Heart right ventricle (tissue), 16 donors: ENCODE results near the gene ALAS1. TPM values are rescaled to one million over a fixed set of nuclear protein-coding genes. Genes with fewer than 3 reads are reported as not detected.

ENCODE experiments used
- ATAC-seq, 8 donors: fragments of 200-7000 bp; cut with Tn5 transposase; one replicate each; pipeline ENCODE4 v1.9.1; 2020; ENCODE audit warnings: mild to moderate bottlenecking in 8 of 8, moderate library complexity in 8 of 8, moderate number of reproducible peaks in 1 of 8
- DNase-seq, 2 donors: peaks; one replicate each; pipeline ENCODE4 v3.0.0-alpha.2; 2020
- H3K27ac ChIP-seq, 10 donors: fragments of 200-600 bp; sonication (generic) in 2 of 10; one replicate each; pipeline versions ENCODE4 v1.5.0 to v1.8.0; 2020 to 2022; ENCODE audit warnings: mild to moderate bottlenecking in 3 of 10
- H3K27me3 ChIP-seq, 7 donors: fragments of 200-600 bp; one replicate each; pipeline ENCODE4 v1.8.0; 2021 to 2022; ENCODE audit warnings: mild to moderate bottlenecking in 2 of 7
- H3K36me3 ChIP-seq, 9 donors: fragments of 200-600 bp; sonication (generic) in 1 of 9; one replicate each; pipeline versions ENCODE4 v1.5.0 to v1.8.0; 2020 to 2022; ENCODE audit warnings: mild to moderate bottlenecking in 2 of 9
- H3K4me1 ChIP-seq, 9 donors: fragments of 200-600 bp; sonication (generic) in 1 of 9; one replicate each; pipeline versions ENCODE4 v1.5.0 to v1.8.0; 2020 to 2022; ENCODE audit warnings: mild to moderate bottlenecking in 4 of 9
- H3K4me3 ChIP-seq, 10 donors: fragments of 200-600 bp; sonication (generic) in 2 of 10; one replicate each; pipeline versions ENCODE4 v1.5.0 to v1.8.0; 2020 to 2022; ENCODE audit warnings: mild to moderate bottlenecking in 7 of 10, moderate library complexity in 2 of 10
- H3K9me3 ChIP-seq, 11 donors: fragments of 200-600 bp in 10 of 11; sonication (generic) in 2 of 11; one replicate each; pipeline versions ENCODE4 v1.5.0 to v1.8.0; 2013 to 2022; ENCODE audit warnings: mild to moderate bottlenecking in 2 of 11, control low read depth in 1 of 11, moderate library complexity in 1 of 11
- CTCF ChIP-seq, 9 donors: fragments of 200-600 bp; sonication (generic) in 2 of 9; IDR thresholded peaks; one replicate each; pipeline versions ENCODE4 v1.5.0 to v1.8.0; 2021 to 2022; ENCODE audit warnings: antibody characterized with exemption in 9 of 9, mild to moderate bottlenecking in 5 of 9, moderate library complexity in 1 of 9
- WGBS, 2 donors: extraction: QIAGEN DNeasy Blood & Tissue Kit; methylation state at CpG; one replicate each; pipeline ENCODE4 v1.1.7; 2013; ENCODE audit warnings: inconsistent platforms in 1 of 2; 5-methylcytosine and 5-hydroxymethylcytosine counted together
- intact Hi-C, 10 donors: fragments of 100-400 bp; cut with DNase I; formaldehyde crosslinking; loops; one replicate each; pipeline versions ENCODE4 v1.11.1 to v1.14.2; 2022
- polyA plus RNA-seq, 2 donors: library from polyadenylated mRNA; stranded (reverse); fragments of 200-250 nt; gene quantifications; one replicate each; pipeline ENCODE4 v1.2.3, GENCODE V29; 2013
- total RNA-seq, 10 donors: library from RNA; stranded (reverse); fragmentation: NEBNext Ultra II Directional in 3 of 10; extraction: Animal tissue kit (Norgen Biotek cat#: 25700) in 3 of 10; gene quantifications; one replicate each; pipeline versions ENCODE4 v1.2.1 to v1.2.4, GENCODE V29; 2021 to 2023
- donor health status: Arrhythmogenic right ventricular cardiomyopathy.
- donor health status: ischemic (EF 13 %, LVEDD 7.1; RV severe dilation, severe dysfunction).
- donor health status: healthy with polysubstance abuse.
- donor health status: DM: no; HTN: yes; CAD: no.
- donor health status: DM: no; HTN: no; CAD: no.
- donor health status: ischemic (EF 25% LVEDD 6.9; RV normal size, moderate dysfunction).
- donor health status: ischemic (EF 25% LVEDD 5.7; RV mildly dilated, moderate dysfunction).
- donor health status: healthy.
- donor health status: DM: yes; HTN: yes; CAD: no.
- donor health status: Ischemic cardiomyopathy.
- donor health status: ischemic (EF 35%, LVEDD 5.7; RV mildly dilated, moderate dysfunction).
- donor health status: nonischemic (EF 11% LVEDD 7.7; RV severe dilation, severe dysfunction).
- donor health status: DM: yes; HTN: yes; CAD: no.
- donor health status: PGD.
- donor health status: ischemic (EF 29% LVEDD 5.4; RV normal size, mild dysfunction).
- donor health status: nonischemic (EF 23%, LVEDD 6.1; RV moderate dilation, normal function).

The ALAS1 gene
- total and polyA plus RNA-seq, 12 donors = 55.2 to 233 (median 176) TPM

GRCh38 chr3:52236424-52236886, 38.5 kb downstream of the ALAS1 start:
- peak overlapping the region; percentile 42 to 96 (median 93) for H3K27ac ChIP-seq
- peaks cover 25 to 85% (median 65%) of the 10 kb centered on the region in 9 donors for H3K4me1 ChIP-seq
- peak in 2 of 8 donors; percentile 18 to 29 for ATAC-seq
- peak overlapping the region in 3 of 10 donors; percentile 92 to 98 (median 95) for H3K4me3 ChIP-seq
- WGBS, 2 donors = 55 to 61% methylated on average over 5 of the region's 5 CpGs
- H3K36me3 ChIP-seq = peaks cover 0 to 42% (median 15%) of the 10 kb centered on the region in 9 donors
- H3K27me3 ChIP-seq = no peaks in the 10 kb centered on the region
- peak in 1 of 2 donors; percentile 49 for DNase-seq
- H3K9me3 ChIP-seq = no peaks in the 10 kb centered on the region
- intact Hi-C loops = loop anchor here in 6 of 10 donors (5.0 to 10.0 kb wide), 5 partner anchors 36 to 218 kb away; partner anchors contain the start of genes WDR82 (in 4 of the 6), GLYCTK (in 1 of the 6), NISCH (in 1 of the 6) and TNNC1 (in 1 of the 6)
- TF ChIP-seq CTCF (IDR thresholded peaks at IDR 0.05) = no peak

GRCh38 chr3:52237006-52237656, 39.2 kb downstream of the ALAS1 start:
- intact Hi-C loops = loop anchor here in 6 of 10 donors (5.0 to 10.0 kb wide), 5 partner anchors 35 to 218 kb away; partner anchors contain the start of genes WDR82 (in 4 of the 6), GLYCTK (in 1 of the 6), NISCH (in 1 of the 6) and TNNC1 (in 1 of the 6)
- Histone ChIP-seq H3K27ac (peak overlapping the region; percentile 15 to 96 (median 93)), H3K9me3 (no peaks in the 10 kb centered on the region), H3K27me3 (no peaks in the 10 kb centered on the region), H3K4me3 (peak overlapping the region in 6 of 10 donors; percentile 83 to 98 (median 93)), H3K4me1 (peaks cover 22 to 80% (median 60%) of the 10 kb centered on the region in 9 donors), H3K36me3 (peaks cover 0 to 35% (median 9%) of the 10 kb centered on the region in 9 donors)
- DNase-seq (no peak), ATAC-seq (no peak)
- 71 to 87% methylated on average over 6 of the region's 6 CpGs for WGBS, 2 donors
- TF ChIP-seq CTCF (IDR thresholded peaks at IDR 0.05) = no peak

- peak; percentile 38 to 73 (median 55) for ATAC-seq
- no peaks in the 10 kb centered on the region for H3K9me3 ChIP-seq
- H3K27ac ChIP-seq = peak overlapping the region in 9 of 10 donors; percentile 87 to 96 (median 93)
- intact Hi-C loops = loop anchor here in 7 of 10 donors (2.0 to 10.0 kb wide), 6 partner anchors 35 to 217 kb away; partner anchors contain the start of genes WDR82 (in 5 of the 7), GLYCTK (in 1 of the 7), NISCH (in 1 of the 7) and TNNC1 (in 1 of the 7)
- H3K27me3 ChIP-seq = no peaks in the 10 kb centered on the region
- H3K36me3 ChIP-seq = peaks cover 0 to 29% (median 9%) of the 10 kb centered on the region in 9 donors
- peak overlapping the region in 9 of 10 donors; percentile 76 to 99 (median 94) for H3K4me3 ChIP-seq
- WGBS, 2 donors = 7% methylated on average over 8 of the region's 8 CpGs
- peaks cover 22 to 74% (median 55%) of the 10 kb centered on the region in 9 donors for H3K4me1 ChIP-seq
- peak; percentile 75 to 83 for DNase-seq
- TF ChIP-seq CTCF (IDR thresholded peaks at IDR 0.05) = peak in 3 of 9 donors; percentile 10 to 21 (median 12)
These were observed 39.8 kb downstream of the ALAS1 start for GRCh38 chr3:52237657-52238172.

- peak overlapping the region in 9 of 10 donors; percentile 87 to 96 (median 93) for H3K27ac ChIP-seq
- peaks cover 22 to 68% (median 51%) of the 10 kb centered on the region in 9 donors for H3K4me1 ChIP-seq
- ATAC-seq (peak in 1 of 8 donors; percentile 0), DNase-seq (no peak)
- 20 to 27% methylated on average over 11 of the region's 11 CpGs for WGBS, 2 donors
- no peaks in the 10 kb centered on the region for H3K27me3 ChIP-seq
- intact Hi-C loops = loop anchor here in 7 of 10 donors (2.0 to 10.0 kb wide), 6 partner anchors 34 to 217 kb away; partner anchors contain the start of genes WDR82 (in 5 of the 7), GLYCTK (in 1 of the 7), NISCH (in 1 of the 7) and TNNC1 (in 1 of the 7)
- peak overlapping the region; percentile 76 to 99 (median 93) for H3K4me3 ChIP-seq
- peaks cover 0 to 24% (median 6%) of the 10 kb centered on the region in 9 donors for H3K36me3 ChIP-seq
- peaks cover 0 to 2% (median 0%) of the 10 kb centered on the region in 11 donors for H3K9me3 ChIP-seq
- no peak for TF ChIP-seq CTCF (IDR thresholded peaks at IDR 0.05)
These were observed 40.3 kb downstream of the ALAS1 start for GRCh38 chr3:52238193-52238760.
